Keratinocyte (primary cell): ENCODE data around the gene FSTL3. TPM values are rescaled to one million over a fixed set of nuclear protein-coding genes. Genes with fewer than 3 reads are reported as not detected.

Experiments
- DNase-seq: peaks from one replicate; pipeline ENCODE4 v3.0.0-alpha.2; 2011; ENCODE audit warnings: low read depth, missing footprints, low spot score
- FAIRE-seq: peaks from 2 replicates; lab custom pipeline; 2011; peaks lifted over from hg19 to GRCh38; lab: Jason Lieb, UNC
- H2AFZ ChIP-seq: 2 replicates; pipeline ENCODE4 v1.6.0; 2012; ENCODE audit warnings: low read length, control low read depth, inconsistent platforms; ENCODE audit not compliant: control insufficient read depth
- H3K27ac ChIP-seq: 2 replicates; pipeline ENCODE4 v1.5.1; 2011; ENCODE audit warnings: low read length; ENCODE audit not compliant: control insufficient read depth, insufficient read depth
- H3K27me3 ChIP-seq: 3 replicates; pipeline ENCODE4 v1.6.0; 2011; ENCODE audit warnings: low read length; ENCODE audit not compliant: control insufficient read depth, insufficient read depth; ENCODE audit errors: extremely low read depth
- H3K36me3 ChIP-seq, 2 experiments: 2 replicates in 1 of 2; 3 replicates in 1 of 2; pipeline ENCODE4 v1.5.1; 2011; ENCODE audit warnings: low read length in 2 of 2, mild to moderate bottlenecking in 1 of 2; ENCODE audit not compliant: control insufficient read depth in 2 of 2, insufficient read depth in 2 of 2; ENCODE audit errors: extremely low read depth in 1 of 2
- H3K4me1 ChIP-seq: 3 replicates; pipeline ENCODE4 v1.5.1; 2011; ENCODE audit warnings: low read length; ENCODE audit not compliant: control insufficient read depth, insufficient read depth; ENCODE audit errors: extremely low read depth
- H3K4me2 ChIP-seq: 3 replicates; pipeline ENCODE4 v1.6.0; 2011; ENCODE audit warnings: low read depth, low read length; ENCODE audit not compliant: control insufficient read depth, insufficient read depth; ENCODE audit errors: extremely low read depth
- H3K4me3 ChIP-seq, 3 experiments: fragments of 200-600 bp in 1 of 3; sonication (generic) in 1 of 3; 2 replicates in 2 of 3; 3 replicates in 1 of 3; pipeline ENCODE4 v1.5.1; 2011 to 2016; ENCODE audit warnings: low read length in 3 of 3, mild to moderate bottlenecking in 3 of 3, control low read depth in 2 of 3, inconsistent platforms in 1 of 3, low read depth in 1 of 3, mixed read lengths in 1 of 3, mixed run types in 1 of 3, moderate library complexity in 1 of 3; ENCODE audit not compliant: control insufficient read depth in 2 of 3, insufficient read depth in 2 of 3; ENCODE audit errors: extremely low read depth in 1 of 3
- H3K79me2 ChIP-seq: 2 replicates; pipeline ENCODE4 v1.6.0; 2012; ENCODE audit warnings: low read length; ENCODE audit not compliant: control insufficient read depth, insufficient read depth
- H3K9ac ChIP-seq: 3 replicates; pipeline ENCODE4 v1.6.0; 2011; ENCODE audit warnings: low read length; ENCODE audit not compliant: control insufficient read depth, insufficient read depth; ENCODE audit errors: extremely low read depth
- H3K9me1 ChIP-seq: 3 replicates; pipeline ENCODE4 v1.6.0; 2011; ENCODE audit warnings: low read length; ENCODE audit not compliant: control insufficient read depth, insufficient read depth; ENCODE audit errors: extremely low read depth
- H3K9me3 ChIP-seq: 2 replicates; pipeline ENCODE4 v1.5.1; 2012; ENCODE audit warnings: low read depth, low read length; ENCODE audit not compliant: control insufficient read depth
- H4K20me1 ChIP-seq: 3 replicates; pipeline ENCODE4 v1.6.0; 2011; ENCODE audit warnings: low read length; ENCODE audit not compliant: control insufficient read depth, insufficient read depth; ENCODE audit errors: extremely low read depth
- CTCF ChIP-seq, 3 experiments: IDR thresholded peaks in 1 of 3; conservative IDR thresholded peaks in 1 of 3; optimal IDR thresholded peaks in 1 of 3; 2 replicates in 2 of 3; 3 replicates in 1 of 3; pipeline versions ENCODE3 to v1.5.1; 2011; ENCODE audit warnings: low read length in 3 of 3, mild to moderate bottlenecking in 3 of 3, moderate library complexity in 2 of 3, control low read depth in 1 of 3, inconsistent platforms in 1 of 3; ENCODE audit not compliant: insufficient read depth in 2 of 3; ENCODE audit errors: extremely low read depth in 1 of 3
- EZH2 ChIP-seq: IDR thresholded peaks from one replicate; pipeline ENCODE4 v1.6.1; 2012; ENCODE audit warnings: inconsistent platforms, mild to moderate bottlenecking, low read length, moderate library complexity
- dilution Hi-C: fragments of 300-500 bp; cut with MboI; formaldehyde crosslinking; loops from one replicate; pipeline ENCODE4 v1.7.0; 2020; ENCODE audit warnings: low sequenced_read_pairs; ENCODE audit not compliant: extremely low pct_ligation_motif_present
- polyA plus RNA-seq, 5 experiments: library from polyadenylated mRNA; depleted of rRNA in 3 of 5; stranded (reverse) in 3 of 5; stranded (forward) in 1 of 5; unstranded in 1 of 5; fragments of >200 nt; gene quantifications; 1 replicate in 1 of 5; 2 replicates in 3 of 5; 3 replicates in 1 of 5; pipeline versions ENCODE4 v1.2.1 to v1.2.3, GENCODE V29; 2011 to 2012; ENCODE audit warnings: missing spikeins in 2 of 5, low read depth in 1 of 5, low replicate concordance in 1 of 5

The FSTL3 gene
- polyA plus RNA-seq, 1 donor (not counting 4 experiments of a cell fraction or from before 2014, with no cell fraction given): 54.4 TPM

GRCh38 chr19:639253-640160, 36.7 kb upstream of the FSTL3 start, which contains the start of gene FGF22:
FGF22 (plus strand) TSS chr19:639879; CDS start chr19:639926, 47 bp downstream.
- peak within 1 kb of the TSS; percentile 40 to 68 (median 51) for H3K4me3 ChIP-seq
- no peaks in the 10 kb centered on the region for H3K27me3 ChIP-seq
- H3K27ac ChIP-seq: no peak within 1 kb of the TSS
- peak within 1 kb of the TSS; percentile 78 for H3K4me2 ChIP-seq
- no peaks in the 10 kb centered on the region for H3K9me3 ChIP-seq
- H3K9ac ChIP-seq: peak within 1 kb of the TSS; percentile 41
- H3K79me2 ChIP-seq: no peaks in the 10 kb centered on the region
- no peak for FAIRE-seq
- no peaks in the 10 kb centered on the region for H3K9me1 ChIP-seq
- TF ChIP-seq EZH2: no peak
- TF ChIP-seq CTCF (optimal IDR thresholded peaks at IDR 0.05 in 1 of 3, IDR thresholded peaks at IDR 0.05 in 1 of 3, conservative IDR thresholded peaks at IDR 0.05 in 1 of 3; ENCODE audit: extremely low read depth in 1 of 3, insufficient read depth in 2 of 3, low read length in 3 of 3): no peak
- no peaks in the 10 kb centered on the region for H4K20me1 ChIP-seq
- dilution Hi-C loops: no loop called here
- H2AFZ ChIP-seq: peak within 1 kb of the TSS; percentile 56
- no peak for DNase-seq
- peaks cover 4% of the 10 kb centered on the region for H3K4me1 ChIP-seq
- H3K36me3 ChIP-seq: peaks cover 0 to 4% of the 10 kb centered on the region in 2 experiments

- no peaks in the 10 kb centered on the region for H3K9me1 ChIP-seq
- DNase-seq (no peak), FAIRE-seq (no peak)
- H3K36me3 ChIP-seq: peaks cover 0 to 6% of the 10 kb centered on the region in 2 experiments
- no peaks in the 10 kb centered on the region for H3K9me3 ChIP-seq
- H3K79me2 ChIP-seq: no peaks in the 10 kb centered on the region
- no peaks in the 10 kb centered on the region for H3K27me3 ChIP-seq
- H4K20me1 ChIP-seq: no peaks in the 10 kb centered on the region
- H3K4me2 ChIP-seq: peak overlapping the region; percentile 45
- H3K4me3 ChIP-seq: peak overlapping the region in 1 of 3 experiments; percentile 40
- H3K27ac ChIP-seq: no peak overlapping the region
- no peak overlapping the region for H2AFZ ChIP-seq
- H3K4me1 ChIP-seq: peaks cover 4% of the 10 kb centered on the region
- dilution Hi-C loops: no loop called here
- no peak overlapping the region for H3K9ac ChIP-seq
- TF ChIP-seq EZH2 (no peak), CTCF (optimal IDR thresholded peaks at IDR 0.05 in 1 of 3, IDR thresholded peaks at IDR 0.05 in 1 of 3, conservative IDR thresholded peaks at IDR 0.05 in 1 of 3; ENCODE audit: extremely low read depth in 1 of 3, insufficient read depth in 2 of 3, low read length in 3 of 3) (no peak)
These were observed 36.0 kb upstream of the FSTL3 start for GRCh38 chr19:640161-640558.
